CMK (cell line): ENCODE measurements around the gene MANBA.

Experiments used
- DNase-seq: peaks from one replicate; pipeline ENCODE4 v3.0.0-alpha.2; 2010; ENCODE audit warnings: low read depth

The MANBA gene

GRCh38 chr4:102760645-102761295 lies at the start of gene MANBA:
MANBA (minus strand) TSS chr4:102760968; CDS start chr4:102760894, 74 bp downstream.
- no peak for DNase-seq

- DNase-seq = no peak
These were observed 48.9 kb upstream of the MANBA start for GRCh38 chr4:102809691-102810090.

- no peak for DNase-seq
These were observed 48.4 kb upstream of the MANBA start for GRCh38 chr4:102809190-102809589.

- DNase-seq = no peak
These were observed 47.2 kb upstream of the MANBA start for GRCh38 chr4:102808009-102808408.

GRCh38 chr4:102807345-102807744 lies 46.6 kb upstream of the MANBA start:
- DNase-seq = no peak

GRCh38 chr4:102799816-102800215 lies 39.0 kb upstream of the MANBA start:
- no peak for DNase-seq

GRCh38 chr4:102794999-102795398 lies 34.2 kb upstream of the MANBA start:
- DNase-seq = no peak

- no peak for DNase-seq
These were observed 31.7 kb upstream of the MANBA start for GRCh38 chr4:102792361-102792936.

GRCh38 chr4:102791318-102791835 lies 30.6 kb upstream of the MANBA start:
- no peak for DNase-seq

GRCh38 chr4:102789317-102789717 lies 28.5 kb upstream of the MANBA start:
- DNase-seq = no peak

- DNase-seq = no peak
These were observed 27.2 kb upstream of the MANBA start for GRCh38 chr4:102787944-102788343.

GRCh38 chr4:102787096-102787881 lies 26.5 kb upstream of the MANBA start:
- DNase-seq = no peak

- DNase-seq = no peak
These were observed 25.5 kb upstream of the MANBA start for GRCh38 chr4:102786279-102786678.

- no peak for DNase-seq
These were observed 22.2 kb upstream of the MANBA start for GRCh38 chr4:102783006-102783405.

- no peak for DNase-seq
These were observed 20.8 kb upstream of the MANBA start for GRCh38 chr4:102781570-102781969.

GRCh38 chr4:102780476-102781144 lies 19.8 kb upstream of the MANBA start:
- DNase-seq = no peak

- DNase-seq = no peak
These were observed 18.4 kb upstream of the MANBA start for GRCh38 chr4:102779204-102779603.

- DNase-seq = no peak
These were observed 18.0 kb upstream of the MANBA start for GRCh38 chr4:102778720-102779119.

GRCh38 chr4:102775805-102776204 lies 15.0 kb upstream of the MANBA start:
- no peak for DNase-seq

- DNase-seq = no peak
These were observed 13.5 kb upstream of the MANBA start for GRCh38 chr4:102774254-102774653.

GRCh38 chr4:102772738-102773340 lies 12.1 kb upstream of the MANBA start:
- DNase-seq = no peak

GRCh38 chr4:102764901-102765300 lies 4.1 kb upstream of the MANBA start:
- DNase-seq = no peak
